Activated CD8-positive, alpha-beta T cell treated with anti-CD3 and anti-CD28 coated beads, Interleukin-2, amount 10 ng/mL, durations not matched to agents 7 days and 5 days (primary cell): ENCODE results near the gene DBN1. TPM values are rescaled to one million over a fixed set of nuclear protein-coding genes. Genes with fewer than 3 reads are reported as not detected.
A peak's percentile ranks its signal among the peaks of the same experiment; 100 is the strongest.

Experiments used
- ATAC-seq: fragments of 150-1000 bp; cut with Tn5 transposase; one replicate; pipeline ENCODE4 v1.10.0; 2021; ENCODE audit warnings: moderate library complexity
- CTCF ChIA-PET: fragments of 350-600 bp; sonication (Branson Sonifier 250); formaldehyde crosslinking; loops from one replicate; lab custom pipeline; 2021; ENCODE audit warnings: antibody characterized with exemption; lab: Charles Lee
- POLR2A ChIA-PET: fragments of 350-600 bp; sonication (Branson Sonifier 250); formaldehyde crosslinking; loops from one replicate; lab custom pipeline; 2021; ENCODE audit warnings: antibody characterized with exemption; lab: Charles Lee
- DNase-seq: peaks from one replicate; pipeline ENCODE4 v3.0.0-alpha.2; 2020
- H3K27ac Mint-ChIP-seq: one replicate; pipeline ENCODE4 v1.8.0; 2021; ENCODE audit warnings: mild to moderate bottlenecking, mixed read lengths
- H3K27me3 Mint-ChIP-seq: one replicate; pipeline ENCODE4 v1.8.0; 2021; ENCODE audit warnings: low read depth, mixed read lengths
- H3K36me3 Mint-ChIP-seq: one replicate; pipeline ENCODE4 v1.8.0; 2021; ENCODE audit warnings: low read depth, mixed read lengths
- H3K4me1 Mint-ChIP-seq: one replicate; pipeline ENCODE4 v1.8.0; 2021; ENCODE audit warnings: low read depth, mixed read lengths
- H3K4me3 Mint-ChIP-seq: one replicate; pipeline ENCODE4 v1.8.0; 2021; ENCODE audit warnings: mild to moderate bottlenecking, mixed read lengths
- H3K9me3 Mint-ChIP-seq: one replicate; pipeline ENCODE4 v1.8.0; 2022; ENCODE audit warnings: mixed read lengths; ENCODE audit not compliant: insufficient read depth
- total RNA-seq, 2 experiments: library from RNA; stranded (reverse); gene quantifications; one replicate each; pipeline ENCODE4 v1.2.3, GENCODE V29; 2021

The DBN1 gene
- total RNA-seq, 2 experiments from 2014 or later, result 92.9 to 104 TPM

- Mint-ChIP-seq H3K36me3 (peaks cover 84% of the 10 kb centered on the region), H3K9me3 (no peaks in the 10 kb centered on the region), H3K4me1 (peaks cover 76% of the 10 kb centered on the region), H3K27ac (peak overlapping the region; percentile 93), H3K4me3 (peak overlapping the region; percentile 97), H3K27me3 (no peaks in the 10 kb centered on the region)
- DNase-seq, result peak; percentile 90
- peak; percentile 59 for ATAC-seq
- POLR2A ChIA-PET, result interaction anchor here (1.1 to 10.3 kb wide), 8 partner anchors 15 to 80 kb away, joined by 3 to 245 read pairs (median 4); partner anchors contain the start of genes F12, LMAN2 and PRR7
- CTCF ChIA-PET, result interaction anchor here (0.7 to 14.1 kb wide), 15 partner anchors 9 to 121 kb away, joined by 3 to 252 read pairs (median 6); partner anchors contain the start of gene PRR7
Observed at GRCh38 chr5:177431317-177432142, 41.9 kb downstream of the DBN1 start.

GRCh38 chr5:177430972-177431316 lies 42.5 kb downstream of the DBN1 start:
- Mint-ChIP-seq H3K4me3 (peak overlapping the region; percentile 97), H3K9me3 (no peaks in the 10 kb centered on the region), H3K27me3 (no peaks in the 10 kb centered on the region), H3K27ac (peak overlapping the region; percentile 93), H3K4me1 (peaks cover 73% of the 10 kb centered on the region), H3K36me3 (peaks cover 85% of the 10 kb centered on the region)
- POLR2A ChIA-PET, result interaction anchor here (1.1 to 10.3 kb wide), 9 partner anchors 15 to 80 kb away, joined by 3 to 245 read pairs (median 4); partner anchors contain the start of genes F12, LMAN2 and PRR7
- no peak for ATAC-seq
- CTCF ChIA-PET, result interaction anchor here (0.8 to 14.1 kb wide), 12 partner anchors 9 to 112 kb away, joined by 3 to 252 read pairs (median 10); partner anchors contain the start of gene PRR7
- no peak for DNase-seq

DNA sequence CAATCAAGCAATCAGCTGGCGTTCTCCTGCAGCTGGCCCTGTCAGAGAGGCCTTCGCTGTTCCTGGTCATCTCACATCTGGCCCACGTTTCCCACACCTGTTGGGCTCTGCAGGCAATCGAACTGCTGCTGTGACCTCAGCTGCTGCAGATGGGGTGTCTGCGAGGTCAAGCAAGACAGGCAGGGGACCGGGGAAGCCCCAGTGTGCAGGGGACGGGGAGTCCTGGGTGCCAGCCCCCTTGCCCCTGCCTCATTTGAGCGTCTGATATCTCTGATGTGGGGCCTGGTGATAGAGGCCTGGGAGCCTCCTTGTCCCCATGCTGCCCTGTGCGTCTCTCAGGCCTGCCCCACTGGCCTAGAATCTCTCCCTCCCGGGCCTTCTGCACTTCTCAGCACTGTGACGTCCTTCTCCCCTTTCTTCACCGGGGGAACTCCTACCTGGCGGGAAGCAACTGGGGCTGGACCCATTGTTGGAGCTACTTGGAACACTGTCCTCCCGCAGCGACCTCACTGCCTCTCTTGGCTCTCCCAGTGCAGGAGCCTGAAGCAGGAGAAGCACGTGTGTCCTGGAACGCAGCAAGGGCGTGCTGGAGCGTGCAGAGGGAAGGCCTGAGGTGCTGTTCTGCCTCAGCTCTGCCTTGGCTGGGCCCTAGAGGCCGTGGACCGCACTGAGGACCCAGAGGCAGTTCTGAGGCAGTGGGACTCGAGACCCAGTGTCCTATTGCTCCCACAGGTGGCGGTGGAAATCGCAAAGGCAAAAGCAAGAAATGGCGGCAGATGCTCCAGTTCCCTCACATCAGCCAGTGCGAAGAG lies 43.1 kb downstream of the DBN1 start:
- CTCF ChIA-PET, result interaction anchor here (1.6 to 14.1 kb wide), 9 partner anchors 14 to 112 kb away, joined by 6 to 252 read pairs (median 20); partner anchors contain the start of genes F12 and PRR7
- Mint-ChIP-seq H3K4me1 (peaks cover 73% of the 10 kb centered on the region), H3K27me3 (no peaks in the 10 kb centered on the region), H3K27ac (peak overlapping the region; percentile 93), H3K9me3 (no peaks in the 10 kb centered on the region), H3K4me3 (peak overlapping the region; percentile 97), H3K36me3 (peaks cover 79% of the 10 kb centered on the region)
- DNase-seq (no peak), ATAC-seq (no peak)
- POLR2A ChIA-PET, result interaction anchor here (1.1 to 10.3 kb wide), 6 partner anchors 16 to 79 kb away, joined by 3 to 245 read pairs (median 4); partner anchors contain the start of genes LMAN2 and PRR7

GRCh38 chr5:177429248-177430040 lies 44.0 kb downstream of the DBN1 start:
- POLR2A ChIA-PET, result interaction anchor here (1.0 to 10.3 kb wide), 8 partner anchors 17 to 117 kb away, joined by 3 to 245 read pairs (median 4); partner anchors contain the start of genes LMAN2, MXD3 and PRR7
- DNase-seq, result peak; percentile 88
- CTCF ChIA-PET, result interaction anchor here (0.6 to 14.1 kb wide), 9 partner anchors 17 to 111 kb away, joined by 3 to 252 read pairs (median 16); partner anchors contain the start of genes F12 and PRR7
- peaks cover 71% of the 10 kb centered on the region for H3K36me3 Mint-ChIP-seq
- H3K9me3 Mint-ChIP-seq, result no peaks in the 10 kb centered on the region
- peak overlapping the region; percentile 97 for H3K4me3 Mint-ChIP-seq
- peaks cover 75% of the 10 kb centered on the region for H3K4me1 Mint-ChIP-seq
- ATAC-seq, result peak; percentile 0
- no peaks in the 10 kb centered on the region for H3K27me3 Mint-ChIP-seq
- peak overlapping the region; percentile 93 for H3K27ac Mint-ChIP-seq

DNA sequence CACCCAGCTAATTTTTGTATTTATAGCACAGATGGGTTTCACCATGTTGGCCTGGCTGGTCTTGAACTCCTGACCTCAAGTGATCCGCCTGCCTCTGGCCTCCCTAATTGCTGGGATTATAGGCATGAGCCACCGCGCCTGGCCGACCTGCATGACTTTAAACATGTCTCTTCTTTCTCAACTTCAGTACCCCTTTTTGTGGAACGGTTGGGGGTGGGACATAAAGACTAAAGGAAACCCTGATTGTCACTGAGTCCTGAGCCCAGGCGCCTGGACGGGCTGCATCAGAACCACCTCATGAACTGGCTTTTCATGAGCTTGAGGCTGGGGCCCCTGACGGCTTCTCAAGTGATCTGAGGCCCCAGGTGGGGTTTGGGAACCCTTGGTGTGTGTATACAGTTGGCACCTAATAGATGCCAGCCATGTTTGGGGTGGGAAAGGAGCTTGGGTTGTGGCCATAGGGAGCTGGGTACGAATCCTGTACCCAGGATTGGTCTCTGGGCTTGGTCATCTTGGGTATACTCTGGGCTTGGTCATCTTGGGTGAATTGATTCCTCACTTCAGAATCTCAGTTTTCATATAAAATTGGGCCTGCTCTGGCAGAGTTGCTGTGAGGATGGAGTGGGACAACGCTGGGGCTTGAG lies 44.7 kb downstream of the DBN1 start:
- ATAC-seq (no peak), DNase-seq (no peak)
- peaks cover 72% of the 10 kb centered on the region for H3K4me1 Mint-ChIP-seq
- POLR2A ChIA-PET, result interaction anchor here (1.0 to 10.3 kb wide), 8 partner anchors 18 to 117 kb away, joined by 3 to 245 read pairs (median 4); partner anchors contain the start of genes LMAN2, MXD3 and PRR7
- CTCF ChIA-PET, result interaction anchor here (0.7 to 14.1 kb wide), 9 partner anchors 15 to 110 kb away, joined by 3 to 252 read pairs (median 16); partner anchors contain the start of genes F12 and PRR7
- peak overlapping the region; percentile 93 for H3K27ac Mint-ChIP-seq
- peaks cover 64% of the 10 kb centered on the region for H3K36me3 Mint-ChIP-seq
- H3K9me3 Mint-ChIP-seq, result no peaks in the 10 kb centered on the region
- H3K27me3 Mint-ChIP-seq, result no peaks in the 10 kb centered on the region
- H3K4me3 Mint-ChIP-seq, result peak overlapping the region; percentile 97

DNA sequence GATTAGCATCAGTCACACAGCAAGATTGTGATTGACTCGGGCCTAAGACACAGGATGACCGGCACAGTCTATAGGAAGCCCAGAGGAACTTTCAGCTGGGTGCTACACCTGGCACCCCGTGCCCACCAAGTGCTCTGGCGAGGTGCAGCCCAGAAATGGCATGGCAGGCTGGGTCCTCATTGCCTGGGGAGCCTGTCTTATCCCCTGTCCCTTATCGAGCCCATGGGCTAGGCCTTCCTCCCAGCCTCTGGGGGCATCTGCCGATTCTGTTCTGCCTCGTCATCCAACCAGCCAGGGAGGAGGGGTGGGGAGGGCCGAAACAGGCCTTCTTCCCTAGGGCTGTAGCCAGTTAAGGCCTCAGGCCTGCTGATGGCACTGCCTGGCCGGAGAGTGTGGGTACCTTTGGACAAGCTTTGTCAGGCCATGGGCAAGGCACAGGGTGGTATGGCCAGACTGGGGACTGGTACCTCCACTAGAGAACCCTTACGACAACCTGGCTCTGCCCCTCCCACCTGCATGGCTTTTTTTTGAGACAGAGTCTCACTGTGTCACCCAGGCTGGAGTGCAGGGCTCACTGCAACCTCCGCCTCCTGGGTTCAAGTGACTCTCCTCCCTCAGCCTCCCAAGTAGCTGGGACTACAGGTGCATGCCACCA lies 45.4 kb downstream of the DBN1 start:
- POLR2A ChIA-PET, result interaction anchor here (1.0 to 10.3 kb wide), 10 partner anchors 17 to 116 kb away, joined by 3 to 245 read pairs (median 4); partner anchors contain the start of genes MXD3, PFN3 and PRR7
- Mint-ChIP-seq H3K4me3 (peak overlapping the region; percentile 97), H3K4me1 (peaks cover 67% of the 10 kb centered on the region), H3K27ac (peak overlapping the region; percentile 93), H3K27me3 (no peaks in the 10 kb centered on the region), H3K36me3 (peaks cover 59% of the 10 kb centered on the region), H3K9me3 (no peaks in the 10 kb centered on the region)
- CTCF ChIA-PET, result interaction anchor here (1.5 to 14.1 kb wide), 7 partner anchors 14 to 38 kb away, joined by 3 to 252 read pairs (median 22); partner anchors contain the start of genes F12 and PRR7
- ATAC-seq (no peak), DNase-seq (no peak)

DNA sequence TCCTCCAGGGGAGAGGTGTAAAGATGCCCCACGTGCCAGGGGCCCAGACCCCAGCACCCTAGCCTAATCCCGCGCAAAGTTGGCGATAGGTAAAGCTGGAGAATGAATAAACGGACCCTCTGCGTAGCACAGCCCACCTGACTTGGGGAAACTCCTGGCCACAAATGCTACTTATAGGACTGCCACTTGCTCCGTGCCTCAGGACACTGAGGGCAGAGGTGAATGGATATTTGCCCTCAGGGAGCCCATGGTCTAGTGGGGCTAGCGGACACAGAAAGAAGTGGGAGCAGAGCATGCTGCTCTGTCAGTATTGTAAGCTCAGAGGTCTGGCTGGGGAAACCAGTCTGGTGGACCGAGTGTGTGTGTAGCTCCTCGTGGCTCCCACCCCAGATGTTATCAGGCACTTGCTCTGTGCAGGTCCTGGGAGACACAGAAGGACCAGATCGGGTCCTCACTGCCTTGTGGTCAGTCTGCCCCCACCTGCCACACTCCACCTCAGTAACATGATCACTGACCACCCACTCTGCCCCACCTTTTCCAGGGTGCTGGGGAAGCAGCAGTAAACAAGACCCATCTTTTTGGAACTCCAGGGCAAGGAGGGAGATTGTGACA lies 46.1 kb downstream of the DBN1 start:
- DNase-seq (no peak), ATAC-seq (no peak)
- no peaks in the 10 kb centered on the region for H3K27me3 Mint-ChIP-seq
- peaks cover 55% of the 10 kb centered on the region for H3K36me3 Mint-ChIP-seq
- CTCF ChIA-PET, result interaction anchor here (0.6 to 14.1 kb wide), 12 partner anchors 13 to 117 kb away, joined by 3 to 252 read pairs (median 7); partner anchors contain the start of gene PRR7
- H3K4me1 Mint-ChIP-seq, result peaks cover 62% of the 10 kb centered on the region
- H3K9me3 Mint-ChIP-seq, result no peaks in the 10 kb centered on the region
- H3K4me3 Mint-ChIP-seq, result peak overlapping the region; percentile 97
- H3K27ac Mint-ChIP-seq, result peak overlapping the region; percentile 93
- POLR2A ChIA-PET, result interaction anchor here (0.6 to 10.3 kb wide), 14 partner anchors 10 to 173 kb away, joined by 3 to 245 read pairs (median 4); partner anchors contain the start of genes B4GALT7, F12, PFN3 and PRELID1

DNA sequence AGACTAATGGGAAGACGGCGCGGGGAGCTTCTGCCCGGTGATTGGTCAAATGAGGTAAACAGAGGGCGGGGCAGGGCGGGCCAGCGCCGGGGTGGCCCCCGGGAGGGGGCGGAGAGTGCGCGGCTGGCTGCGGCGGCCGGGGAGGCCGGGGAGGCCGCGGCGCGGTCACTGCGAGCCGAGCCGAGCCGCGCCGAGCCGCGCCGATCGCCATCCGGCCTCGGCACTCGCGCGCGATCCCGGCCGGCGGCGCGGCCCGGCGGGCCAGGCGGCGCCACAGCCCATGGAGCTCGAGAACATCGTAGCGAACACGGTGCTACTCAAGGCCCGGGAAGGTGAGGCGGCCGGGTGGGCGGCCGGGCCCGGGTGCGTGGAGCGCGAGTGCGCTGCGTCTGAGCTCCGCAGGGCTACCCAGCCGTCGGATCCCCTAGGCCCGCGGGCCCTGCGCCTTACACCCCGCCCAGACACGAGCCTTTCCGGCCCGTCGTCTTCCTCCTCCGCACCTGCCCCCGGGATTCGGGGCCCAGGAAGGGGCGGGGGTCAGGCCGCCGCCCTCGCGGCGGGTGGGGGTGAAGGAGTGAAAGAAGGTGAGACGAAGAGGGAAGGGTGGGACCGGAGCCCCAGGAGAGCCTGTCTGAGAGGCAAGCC lies 46.7 kb downstream of the DBN1 start, which contains the start of gene GRK6:
Gene GRK6 (plus strand): TSS at position 111 of the 645 bp plus-strand sequence. CDS start 170 bp downstream, at position 281.
- Mint-ChIP-seq H3K36me3 (peaks cover 48% of the 10 kb centered on the region), H3K27me3 (no peaks in the 10 kb centered on the region), H3K27ac (peak within 1 kb of the TSS; percentile 93), H3K4me1 (peaks cover 59% of the 10 kb centered on the region), H3K9me3 (no peaks in the 10 kb centered on the region), H3K4me3 (peak within 1 kb of the TSS; percentile 97)
- ChIA-PET CTCF (interaction anchor here (0.6 to 14.1 kb wide), 15 partner anchors 10 to 117 kb away, joined by 3 to 252 read pairs (median 5); no protein-coding TSS in a partner anchor), POLR2A (interaction anchor here (0.6 to 10.3 kb wide), 17 partner anchors 9 to 173 kb away, joined by 3 to 245 read pairs (median 4); partner anchors contain the start of genes B4GALT7, F12, PFN3 and PRELID1)
- DNase-seq, result peak; percentile 82
- ATAC-seq, result peak; percentile 10
